AG04449 (cell line): ENCODE measurements around the gene ANO2.

ENCODE experiments used
- CTCF ChIA-PET: fragments of 350-600 bp; formaldehyde crosslinking; extraction: SDS; loops from one replicate; lab custom pipeline; 2021; ENCODE audit warnings: antibody characterized with exemption; lab: Yijun Ruan, JAX
- POLR2A ChIA-PET: fragments of 400-600, 350-600 bp; formaldehyde crosslinking; extraction: SDS; loops from one replicate; lab custom pipeline; 2020; ENCODE audit warnings: antibody characterized with exemption, inconsistent platforms; lab: Yijun Ruan, JAX
- DNase-seq: peaks from one replicate; pipeline ENCODE4 v3.0.0-alpha.2; 2010; ENCODE audit warnings: low read depth, low spot score
- H3K4me3 ChIP-seq: 2 replicates; pipeline ENCODE4 v1.5.1; 2011; ENCODE audit warnings: low read depth, mild to moderate bottlenecking, control low read depth, low read length
- TF ChIP-seq, protein P1 (sequence below): IDR thresholded peaks from one replicate; pipeline ENCODE4 v1.5.1; 2011; ENCODE audit warnings: mild to moderate bottlenecking, moderate library complexity, low read length, control low read depth, inconsistent platforms; ENCODE audit not compliant: insufficient read depth; ENCODE audit errors: missing control alignments

Gene ANO2

GRCh38 chr12:5796171-5796958 lies 148.7 kb downstream of the ANO2 start:
- TF ChIP-seq, protein P1, sequence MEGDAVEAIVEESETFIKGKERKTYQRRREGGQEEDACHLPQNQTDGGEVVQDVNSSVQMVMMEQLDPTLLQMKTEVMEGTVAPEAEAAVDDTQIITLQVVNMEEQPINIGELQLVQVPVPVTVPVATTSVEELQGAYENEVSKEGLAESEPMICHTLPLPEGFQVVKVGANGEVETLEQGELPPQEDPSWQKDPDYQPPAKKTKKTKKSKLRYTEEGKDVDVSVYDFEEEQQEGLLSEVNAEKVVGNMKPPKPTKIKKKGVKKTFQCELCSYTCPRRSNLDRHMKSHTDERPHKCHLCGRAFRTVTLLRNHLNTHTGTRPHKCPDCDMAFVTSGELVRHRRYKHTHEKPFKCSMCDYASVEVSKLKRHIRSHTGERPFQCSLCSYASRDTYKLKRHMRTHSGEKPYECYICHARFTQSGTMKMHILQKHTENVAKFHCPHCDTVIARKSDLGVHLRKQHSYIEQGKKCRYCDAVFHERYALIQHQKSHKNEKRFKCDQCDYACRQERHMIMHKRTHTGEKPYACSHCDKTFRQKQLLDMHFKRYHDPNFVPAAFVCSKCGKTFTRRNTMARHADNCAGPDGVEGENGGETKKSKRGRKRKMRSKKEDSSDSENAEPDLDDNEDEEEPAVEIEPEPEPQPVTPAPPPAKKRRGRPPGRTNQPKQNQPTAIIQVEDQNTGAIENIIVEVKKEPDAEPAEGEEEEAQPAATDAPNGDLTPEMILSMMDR, result peak; percentile 90
- H3K4me3 ChIP-seq, result no peak overlapping the region
- ChIA-PET POLR2A (interaction anchor here (0.6 kb wide), 1 partner anchor 344 kb away, joined by 3 read pairs; no protein-coding TSS in a partner anchor), CTCF (interaction anchor here (0.6 to 8.5 kb wide), 19 partner anchors 8 to 939 kb away, joined by 3 to 110 read pairs (median 4); partner anchors contain the start of gene NTF3)
- DNase-seq, result no peak

DNA sequence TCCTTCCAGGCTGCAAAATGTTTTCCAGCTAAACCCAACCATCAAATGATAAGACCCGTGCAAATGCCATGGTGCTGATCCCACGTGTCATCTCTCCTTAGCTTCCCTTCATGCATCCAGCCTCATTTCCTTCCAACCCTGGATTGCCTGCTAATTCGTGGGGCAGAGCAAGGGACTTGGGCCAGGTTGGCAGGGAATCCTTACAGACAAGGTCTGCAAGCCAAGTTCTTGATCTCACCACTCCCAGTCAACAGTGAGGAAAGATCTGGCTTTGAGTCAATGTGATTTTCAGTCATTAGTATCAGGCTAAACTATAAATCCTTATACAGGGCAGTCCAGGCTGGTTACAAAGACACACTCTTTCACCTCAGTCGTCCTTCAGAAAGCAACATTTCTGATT lies 150.9 kb downstream of the ANO2 start:
- CTCF ChIA-PET, result interaction anchor here (1.2 to 8.5 kb wide), 5 partner anchors 8 to 772 kb away, joined by 3 to 110 read pairs (median 4); partner anchors contain the start of gene NTF3
- POLR2A ChIA-PET, result no interaction called here
- DNase-seq, result no peak
- no peak overlapping the region for H3K4me3 ChIP-seq
- TF ChIP-seq, protein P1, result no peak

DNA sequence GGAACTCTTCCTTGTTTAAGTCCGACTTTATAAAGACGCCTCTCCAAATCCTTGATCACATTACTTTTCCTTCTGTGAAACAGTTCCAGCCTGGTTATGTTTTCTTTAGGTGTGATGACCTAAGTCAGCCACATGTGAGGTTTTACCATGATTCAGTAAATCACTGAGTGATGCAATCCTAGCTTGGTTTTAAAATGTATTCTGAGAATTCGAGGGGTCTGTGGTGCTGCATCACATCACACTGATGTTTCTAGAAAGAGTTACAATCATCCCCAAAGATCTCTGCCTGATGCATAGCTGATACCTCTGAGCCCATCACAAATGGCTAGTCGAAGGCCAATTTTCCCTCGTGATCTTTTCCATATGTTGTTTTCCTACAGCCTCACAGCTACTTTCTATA lies 152.7 kb downstream of the ANO2 start:
- TF ChIP-seq, protein P1, result no peak
- no peak overlapping the region for H3K4me3 ChIP-seq
- ChIA-PET CTCF (interaction anchor here (1.0 to 8.5 kb wide), 6 partner anchors 12 to 770 kb away, joined by 3 to 110 read pairs (median 6); partner anchors contain the start of gene NTF3), POLR2A (no interaction called here)
- DNase-seq, result no peak

DNA sequence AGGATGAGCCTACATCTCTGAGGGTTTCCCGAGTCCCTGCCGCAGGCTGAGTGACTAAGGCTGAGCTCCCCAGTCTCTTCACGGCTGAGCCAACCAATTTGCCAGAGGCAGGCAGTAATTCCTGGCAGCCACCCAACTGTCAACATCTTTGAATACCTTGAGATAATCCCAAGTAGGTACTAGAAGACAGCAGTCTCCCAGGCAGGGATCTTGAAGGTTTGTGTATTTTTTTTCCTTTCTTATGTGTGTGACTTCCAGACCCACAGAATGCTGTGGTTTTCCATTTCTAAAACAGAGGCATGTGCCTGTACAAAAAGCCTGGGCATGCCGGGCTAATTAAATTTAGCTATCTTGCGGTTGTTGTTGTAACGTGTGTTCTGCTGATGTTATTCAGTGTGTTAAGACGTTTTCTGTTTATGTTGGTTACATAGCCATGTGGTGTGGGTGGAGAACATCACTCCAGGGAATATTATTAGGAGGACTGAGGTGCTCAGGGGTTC lies 155.5 kb downstream of the ANO2 start:
- ChIA-PET POLR2A (no interaction called here), CTCF (interaction anchor here (0.7 to 2.6 kb wide), 4 partner anchors 9 to 361 kb away, joined by 3 to 11 read pairs (median 4); no protein-coding TSS in a partner anchor)
- no peak overlapping the region for H3K4me3 ChIP-seq
- DNase-seq, result no peak
- TF ChIP-seq, protein P1, result no peak

DNA sequence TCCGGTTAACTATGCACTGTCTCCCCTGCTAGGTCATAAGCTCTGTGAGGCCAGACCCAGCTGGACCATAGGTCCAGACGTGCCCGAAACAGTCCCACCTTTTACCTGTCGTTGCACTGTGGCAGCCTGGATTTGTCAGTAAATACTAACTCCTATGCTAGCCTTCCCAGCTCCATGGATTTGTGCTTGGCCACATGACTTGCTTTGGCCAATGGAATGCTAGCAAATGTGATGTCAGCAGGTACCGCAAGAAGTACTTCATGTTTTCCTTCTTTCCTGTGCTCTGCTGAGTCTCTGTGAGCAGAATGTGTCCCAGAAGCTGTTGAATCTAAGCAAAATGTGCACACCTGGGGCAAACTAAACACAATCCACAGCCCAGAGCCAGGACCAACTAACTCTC lies 157.2 kb downstream of the ANO2 start:
- TF ChIP-seq, protein P1, result no peak
- POLR2A ChIA-PET, result no interaction called here

GRCh38 chr12:5785601-5786000 lies 159.5 kb downstream of the ANO2 start:
- no peak overlapping the region for H3K4me3 ChIP-seq
- ChIA-PET CTCF (interaction anchor here (0.7 to 1.2 kb wide), 2 partner anchors 14 to 40 kb away, joined by 3 to 5 read pairs; no protein-coding TSS in a partner anchor), POLR2A (no interaction called here)
- no peak for DNase-seq
- TF ChIP-seq, protein P1, result no peak

More for the DNA sequence above, 157.2 kb downstream of the ANO2 start:
- CTCF ChIA-PET, result interaction anchor here (0.9 to 1.8 kb wide), 4 partner anchors 9 to 201 kb away, joined by 3 to 5 read pairs (median 4); no protein-coding TSS in a partner anchor
- H3K4me3 ChIP-seq, result no peak overlapping the region
- DNase-seq, result no peak
